OCI-LY7 (cell line): ENCODE data around the gene INTS3.

Experiments used
- CTCF ChIP-seq: fragments of 200-600 bp; sonication (generic); conservative IDR thresholded peaks from 2 replicates; pipeline ENCODE4 v1.5.1; 2014; ENCODE audit warnings: mild to moderate bottlenecking, antibody characterized with exemption, low read length, moderate library complexity, mixed read lengths
- EZH2phosphoT487 ChIP-seq: fragments of 200-600 bp; sonication (generic); IDR thresholded peaks from 2 replicates; pipeline ENCODE4 v1.6.1; 2018; ENCODE audit warnings: low read depth, borderline replicate concordance, mild to moderate bottlenecking, mixed run types, antibody characterized with exemption, low read length, moderate library complexity, mixed read lengths

DNA sequence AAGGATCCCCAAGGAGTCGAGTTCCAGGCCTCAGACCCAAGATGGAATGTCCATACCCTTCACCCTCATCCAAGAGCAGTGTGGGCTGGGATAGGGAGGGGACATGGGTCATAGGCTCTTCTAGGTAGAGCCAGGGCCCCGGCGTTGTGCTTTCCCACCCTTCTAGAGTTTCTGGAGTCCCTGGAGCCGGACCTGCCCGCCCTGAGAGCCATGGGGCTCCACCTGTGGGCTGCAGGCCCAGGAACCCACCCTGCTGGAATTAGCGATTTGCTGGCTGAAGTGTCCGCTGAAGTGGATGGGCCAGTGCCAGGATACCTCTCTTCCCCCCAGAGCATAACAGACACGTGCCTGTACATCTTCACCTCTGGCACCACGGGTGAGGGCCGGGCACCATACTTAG, 48.5 kb downstream of the INTS3 start:
- TF ChIP-seq CTCF: no peak
- TF ChIP-seq EZH2phosphoT487: no peak
